Astrocyte (in vitro differentiated cells and primary cell): ENCODE results near the gene GRIN2D.

ENCODE experiments used
- EZH2 ChIP-seq: IDR thresholded peaks from 2 replicates; pipeline ENCODE4 v1.6.1; 2012; ENCODE audit warnings: mild to moderate bottlenecking, low read length, inconsistent platforms; ENCODE audit not compliant: insufficient read depth
- TF ChIP-seq, protein P1 (sequence below): IDR thresholded peaks from 2 replicates; pipeline ENCODE4 v1.5.1; 2011; ENCODE audit warnings: low read depth, mild to moderate bottlenecking, inconsistent platforms, low read length, moderate library complexity; ENCODE audit not compliant: insufficient read depth

DNA sequence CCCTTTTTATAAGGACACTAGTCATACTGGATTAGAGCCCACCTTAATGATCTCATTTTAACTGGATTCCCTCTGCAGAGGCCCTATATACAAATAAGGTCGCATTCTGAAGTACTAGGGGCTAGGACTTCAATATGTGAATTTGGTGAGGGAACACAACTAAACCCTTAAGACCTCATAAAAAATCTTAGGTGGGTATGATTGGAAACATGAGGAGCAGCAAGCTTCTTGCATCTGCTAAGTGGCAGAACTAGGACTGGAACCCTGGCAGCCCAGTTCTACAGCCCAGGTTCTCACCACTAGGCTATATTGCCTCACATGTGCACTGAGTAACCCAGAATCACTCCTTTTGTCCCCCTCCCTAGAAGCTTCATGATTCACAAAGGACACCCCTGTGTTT, 35.2 kb downstream of the GRIN2D start:
- TF ChIP-seq, protein P1, sequence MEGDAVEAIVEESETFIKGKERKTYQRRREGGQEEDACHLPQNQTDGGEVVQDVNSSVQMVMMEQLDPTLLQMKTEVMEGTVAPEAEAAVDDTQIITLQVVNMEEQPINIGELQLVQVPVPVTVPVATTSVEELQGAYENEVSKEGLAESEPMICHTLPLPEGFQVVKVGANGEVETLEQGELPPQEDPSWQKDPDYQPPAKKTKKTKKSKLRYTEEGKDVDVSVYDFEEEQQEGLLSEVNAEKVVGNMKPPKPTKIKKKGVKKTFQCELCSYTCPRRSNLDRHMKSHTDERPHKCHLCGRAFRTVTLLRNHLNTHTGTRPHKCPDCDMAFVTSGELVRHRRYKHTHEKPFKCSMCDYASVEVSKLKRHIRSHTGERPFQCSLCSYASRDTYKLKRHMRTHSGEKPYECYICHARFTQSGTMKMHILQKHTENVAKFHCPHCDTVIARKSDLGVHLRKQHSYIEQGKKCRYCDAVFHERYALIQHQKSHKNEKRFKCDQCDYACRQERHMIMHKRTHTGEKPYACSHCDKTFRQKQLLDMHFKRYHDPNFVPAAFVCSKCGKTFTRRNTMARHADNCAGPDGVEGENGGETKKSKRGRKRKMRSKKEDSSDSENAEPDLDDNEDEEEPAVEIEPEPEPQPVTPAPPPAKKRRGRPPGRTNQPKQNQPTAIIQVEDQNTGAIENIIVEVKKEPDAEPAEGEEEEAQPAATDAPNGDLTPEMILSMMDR: no peak
- TF ChIP-seq EZH2: no peak
